NCI-H345 treated with DMSO at 0.1 percent for 48 hours (cell line): Measurements from ENCODE around the gene MAN1B1.
"Not testable (repeated sequence)": the region's sequence is repeated elsewhere in the genome, so short reads cannot be mapped to it uniquely, and the experiment has no call there.

Experiments
- DNase-seq: peaks from one replicate; lab custom pipeline; 2025; ENCODE audit not compliant: unreplicated experiment; lab: John Stamatoyannopoulos, UW

Gene MAN1B1

DNA sequence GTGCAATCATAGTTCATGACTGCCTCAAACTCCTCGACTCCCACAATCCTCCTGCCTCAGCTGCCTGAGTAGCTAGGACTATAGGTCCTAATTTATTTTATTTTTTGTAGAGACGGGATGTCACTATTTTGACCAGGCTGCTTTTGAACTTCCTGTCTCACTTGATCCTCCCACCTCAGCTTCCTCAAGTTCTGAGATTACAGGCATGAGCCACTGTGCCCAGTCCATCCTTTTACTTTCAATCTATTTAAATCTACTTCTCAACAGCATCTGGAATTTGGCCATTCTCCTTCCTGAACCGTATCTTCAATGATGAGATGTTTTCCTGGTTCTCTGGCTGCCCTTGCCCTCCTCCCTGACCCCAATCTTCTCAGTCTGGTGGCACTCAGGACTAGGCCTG, 40.0 kb downstream of the MAN1B1 start:
- DNase-seq = no peak

DNA sequence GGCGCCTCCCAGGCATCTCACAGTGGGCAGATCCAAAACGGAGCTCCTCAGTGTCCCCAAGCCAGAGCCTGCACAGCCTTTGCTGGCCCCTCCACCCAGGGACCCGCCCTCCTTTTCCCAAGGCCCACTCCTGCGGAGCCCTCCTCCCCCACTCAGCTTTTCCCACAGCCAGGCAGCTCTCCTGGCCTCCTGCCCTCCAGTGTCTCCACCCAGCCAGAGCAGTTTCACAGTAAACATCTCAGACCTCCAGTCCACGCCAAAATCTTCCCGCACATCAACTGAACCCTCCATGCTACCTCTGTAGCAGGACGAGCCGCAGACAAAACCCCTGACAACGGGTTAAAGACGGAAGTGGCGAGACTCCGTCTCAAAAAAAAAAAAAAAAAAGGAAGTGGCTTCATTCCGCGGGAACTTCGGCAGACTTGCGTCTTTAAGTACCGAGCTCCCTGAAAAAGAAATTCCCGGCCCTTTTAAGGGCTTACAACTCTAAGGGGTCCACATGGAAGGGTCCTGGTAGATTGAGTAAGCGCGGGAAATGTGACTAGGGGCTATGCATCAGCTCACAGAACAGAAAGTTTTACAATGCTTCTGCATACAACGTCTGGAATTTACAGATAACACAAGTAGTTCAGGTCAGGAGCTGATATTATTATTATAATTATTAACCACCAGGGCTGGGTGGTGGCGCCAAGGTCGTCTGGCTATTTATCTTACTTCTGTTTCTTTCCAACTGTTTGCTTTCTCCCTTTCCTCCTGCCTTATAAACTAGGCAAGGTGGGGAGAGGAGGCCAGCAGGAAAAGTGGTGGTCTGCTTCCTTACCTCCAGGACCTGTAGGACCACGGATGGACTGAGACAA, 40.7 kb downstream of the MAN1B1 start:
- DNase-seq = no peak

DNA sequence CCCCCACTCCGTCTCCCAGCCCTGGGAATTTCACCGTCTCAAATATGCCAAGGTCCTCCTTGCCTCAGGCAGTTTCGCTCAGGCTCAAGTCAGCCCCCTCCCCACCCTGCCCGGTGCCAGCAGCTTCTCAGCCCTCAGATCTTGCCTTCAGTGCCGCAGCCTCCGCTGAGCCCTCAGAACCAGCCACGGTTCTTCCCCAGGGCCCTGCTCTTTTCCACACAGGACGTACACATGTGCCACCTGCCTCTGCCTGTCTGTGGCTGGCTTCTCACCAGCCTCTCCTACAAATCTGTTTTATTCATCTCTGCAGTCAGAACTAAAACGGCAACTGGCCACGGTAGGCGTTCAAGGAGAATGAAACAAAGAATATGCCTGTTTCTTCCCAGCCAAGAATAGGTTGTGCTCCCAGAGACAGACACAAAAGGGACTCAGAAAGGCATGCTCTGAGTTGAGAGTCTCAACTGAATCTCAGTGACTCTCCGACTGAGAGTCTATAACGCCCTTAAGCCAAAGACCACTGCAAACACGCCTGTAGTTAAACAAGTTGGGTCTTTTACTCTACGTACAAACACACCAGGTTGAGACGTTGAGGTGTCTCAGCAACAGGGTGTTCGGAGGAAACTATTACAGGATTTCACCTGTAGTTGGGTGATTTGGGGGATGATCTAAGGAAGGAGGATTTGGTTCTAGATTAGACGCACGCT, 41.5 kb downstream of the MAN1B1 start:
- no peak for DNase-seq

DNA sequence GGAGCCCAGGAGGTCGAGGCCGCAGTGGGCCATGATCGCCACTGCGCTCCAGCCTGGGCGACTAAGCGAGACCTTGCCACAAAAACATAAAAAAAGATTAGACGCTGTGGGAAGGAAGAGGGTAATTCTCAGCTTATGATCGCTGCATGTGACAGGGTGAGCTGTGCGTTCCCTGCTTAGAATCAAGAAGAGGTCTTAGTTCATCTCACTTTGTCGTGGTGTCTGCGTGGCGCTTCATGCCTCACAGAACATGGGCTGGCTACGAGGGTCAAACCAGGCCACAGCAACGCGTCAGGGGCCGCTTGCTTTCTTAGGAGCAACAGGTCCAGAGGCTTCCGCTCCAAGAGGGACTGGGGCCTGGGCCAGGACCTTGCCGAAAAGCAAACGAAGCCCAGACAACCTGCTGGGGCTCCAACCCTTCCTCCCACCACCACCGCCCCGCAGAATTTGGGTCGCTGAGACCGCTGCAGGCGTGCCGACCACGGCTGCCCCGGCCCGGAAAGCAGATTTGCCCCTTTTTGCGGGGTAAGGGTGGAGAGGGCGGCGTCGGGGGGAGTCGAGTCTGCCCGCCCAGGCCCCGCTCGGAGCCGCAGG, 42.2 kb downstream of the MAN1B1 start:
- DNase-seq = no peak

DNA sequence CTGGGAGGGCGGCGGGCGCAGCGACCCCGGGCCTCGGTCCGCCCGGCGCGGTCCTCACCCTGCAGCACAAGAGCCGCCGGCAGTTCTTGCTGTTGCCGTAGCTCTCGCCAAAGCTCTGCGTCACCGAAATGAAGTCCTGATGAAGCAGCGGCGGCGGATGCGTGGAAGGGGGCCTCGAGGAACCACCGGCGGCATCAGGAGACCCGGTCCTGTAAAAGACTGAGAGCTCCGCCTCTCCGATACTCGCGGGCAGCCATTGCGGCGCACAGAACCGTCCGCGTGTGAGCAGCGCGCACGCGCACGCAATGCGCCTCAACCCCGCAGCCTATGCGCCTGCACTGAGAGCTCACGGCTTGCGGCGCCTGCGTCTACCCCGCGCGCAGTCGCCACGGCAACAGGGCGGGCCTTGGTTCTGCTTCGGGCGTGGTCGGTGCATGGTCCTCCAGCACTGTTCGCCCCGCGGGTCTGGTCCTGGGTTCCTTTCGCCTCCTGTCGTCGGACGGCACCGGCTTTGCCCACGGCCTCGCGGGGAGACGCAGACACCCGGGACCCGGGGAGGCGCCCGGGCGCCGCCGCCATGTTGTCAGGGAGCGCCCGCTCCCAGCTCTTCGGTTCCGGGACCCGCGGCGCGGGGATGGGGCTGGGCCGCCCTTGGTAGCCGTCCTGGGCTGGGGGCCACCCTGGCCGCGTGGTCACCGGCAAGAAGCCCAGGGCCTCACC, 42.8 kb downstream of the MAN1B1 start:
- DNase-seq = peak; percentile 79

DNA sequence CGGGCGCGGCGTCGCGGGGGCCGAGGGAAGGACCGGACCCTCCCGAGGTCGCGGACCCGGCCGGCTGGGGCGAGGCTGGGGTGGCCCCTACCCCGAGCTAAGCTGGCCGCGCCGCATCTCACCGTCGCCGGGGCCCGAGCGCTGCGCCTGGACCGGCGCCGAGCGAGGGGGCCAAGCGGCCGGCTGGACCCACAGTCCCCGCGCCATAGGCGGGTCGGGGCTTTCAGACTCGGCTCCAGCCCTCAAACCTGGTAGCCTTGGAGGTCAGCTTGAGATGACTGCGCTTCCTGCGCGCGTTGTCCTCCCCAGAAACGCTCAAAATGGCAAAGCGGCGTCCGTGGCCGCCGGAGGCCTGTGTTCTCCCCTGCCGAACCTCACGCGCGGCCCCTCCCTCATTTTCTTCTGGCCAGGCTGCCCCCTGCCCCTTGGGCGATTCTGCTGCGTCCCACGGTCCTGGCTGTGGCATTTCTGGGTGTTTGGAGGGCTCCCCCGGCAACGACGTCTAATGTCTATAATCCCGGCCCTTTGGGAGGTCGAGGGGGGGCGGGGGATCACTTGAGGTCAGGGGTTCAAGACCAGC, 43.5 kb downstream of the MAN1B1 start:
- no peak for DNase-seq

DNA sequence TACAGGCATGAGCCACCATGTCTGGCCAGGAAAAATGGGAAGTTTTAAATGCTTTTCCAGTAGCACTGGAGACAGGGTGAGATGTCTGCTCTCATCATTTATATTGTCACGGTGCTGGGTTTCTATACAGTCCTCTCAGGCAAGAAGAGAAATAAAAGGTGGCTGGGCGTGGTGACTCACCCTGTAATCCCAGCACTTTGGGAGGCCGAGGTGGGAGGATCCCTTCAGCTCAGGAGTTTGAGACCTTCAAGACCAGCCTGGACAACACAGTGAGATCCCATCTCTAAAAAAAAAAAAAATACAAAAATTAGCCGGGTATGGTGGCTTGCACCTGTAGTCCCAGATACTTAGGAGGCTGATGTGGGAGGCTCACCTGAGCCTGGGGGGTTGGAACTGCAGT, 47.4 kb downstream of the MAN1B1 start:
- DNase-seq = no peak

DNA sequence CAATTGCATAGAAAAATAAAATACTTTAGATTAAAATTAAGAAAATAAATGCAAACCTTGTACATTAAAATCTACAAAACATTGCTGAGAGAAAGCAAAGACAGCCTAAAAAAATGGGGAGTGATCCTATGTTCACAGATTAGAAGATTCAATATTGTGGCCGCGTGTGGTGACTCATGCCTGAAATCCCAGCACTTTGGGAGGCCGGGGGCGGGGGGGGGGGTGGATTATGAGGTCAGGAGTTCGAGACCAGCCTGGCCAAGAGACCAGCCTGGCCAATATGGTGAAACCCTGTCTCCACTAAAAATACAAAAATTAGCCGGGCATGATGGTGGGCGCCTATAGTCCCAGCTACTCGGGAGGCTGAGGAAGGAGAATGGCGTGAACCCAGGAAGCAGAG, 48.4 kb downstream of the MAN1B1 start:
- DNase-seq = not testable (repeated sequence)

DNA sequence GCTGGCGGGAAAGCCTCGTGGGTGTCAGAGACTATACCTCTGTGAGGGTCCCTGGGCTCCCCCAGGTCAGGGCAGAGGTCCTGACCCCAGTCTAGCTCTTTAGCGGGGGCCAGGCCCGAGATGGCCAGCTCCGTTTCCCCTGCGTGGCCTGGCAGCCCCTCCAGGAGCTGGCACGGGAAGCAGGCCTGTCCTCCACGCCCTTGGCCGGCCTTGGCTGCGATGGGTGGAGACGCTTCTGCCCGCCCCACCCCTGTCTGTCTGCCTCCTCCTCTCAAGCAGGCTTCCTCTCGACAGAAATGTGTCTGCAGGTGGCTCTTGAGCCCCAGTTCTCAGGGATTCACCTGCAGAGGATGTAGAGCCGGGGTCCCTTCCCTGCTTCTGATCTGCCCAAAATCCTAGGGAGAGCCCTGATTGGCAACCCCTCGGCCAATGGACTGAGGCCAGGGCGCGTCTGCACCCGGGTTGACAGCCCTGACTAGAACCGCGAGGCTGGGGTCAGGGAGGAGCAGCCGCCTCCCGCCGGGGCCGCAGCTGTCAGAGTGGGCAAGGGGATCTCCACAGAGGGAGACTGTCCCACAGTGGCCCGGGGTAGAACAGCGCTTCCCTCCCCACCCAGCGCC, 49.6 kb downstream of the MAN1B1 start:
- peak; percentile 17 for DNase-seq

DNA sequence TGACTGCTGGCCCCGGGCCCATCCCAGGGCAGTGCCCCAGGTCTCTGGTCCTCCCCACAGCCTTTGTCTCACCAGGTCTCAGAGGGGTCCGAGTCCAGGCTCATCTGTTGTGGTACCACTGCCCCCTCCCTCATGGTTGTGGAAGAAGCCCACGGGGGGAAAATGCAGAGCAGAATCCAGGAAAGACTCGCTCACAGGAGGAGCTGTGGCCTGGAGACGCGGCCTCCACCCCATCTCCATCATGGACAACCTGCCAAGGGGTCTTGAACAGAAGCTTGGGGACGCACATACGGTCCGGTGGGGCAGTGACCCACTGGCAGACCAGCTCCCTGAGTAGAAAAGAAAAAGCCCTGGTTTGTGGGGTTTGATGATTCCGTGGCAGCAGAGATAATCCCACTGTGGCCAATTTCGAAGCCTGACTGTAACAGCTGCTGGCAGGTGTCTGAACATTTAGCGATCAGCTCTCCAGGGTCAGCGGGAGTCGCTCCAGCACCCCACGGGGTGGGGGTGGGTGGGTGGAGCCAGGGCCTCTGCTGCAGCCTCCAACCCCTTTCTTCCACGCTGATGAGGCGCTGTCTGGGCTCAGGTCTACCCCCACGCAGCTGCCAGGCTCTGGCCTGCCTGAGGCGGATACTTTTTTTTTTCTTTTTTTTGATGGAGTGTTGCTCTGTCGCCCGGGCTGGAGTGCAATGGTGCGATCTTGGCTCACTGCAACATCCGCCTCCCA, 50.3 kb downstream of the MAN1B1 start:
- DNase-seq = peak; percentile 13

DNA sequence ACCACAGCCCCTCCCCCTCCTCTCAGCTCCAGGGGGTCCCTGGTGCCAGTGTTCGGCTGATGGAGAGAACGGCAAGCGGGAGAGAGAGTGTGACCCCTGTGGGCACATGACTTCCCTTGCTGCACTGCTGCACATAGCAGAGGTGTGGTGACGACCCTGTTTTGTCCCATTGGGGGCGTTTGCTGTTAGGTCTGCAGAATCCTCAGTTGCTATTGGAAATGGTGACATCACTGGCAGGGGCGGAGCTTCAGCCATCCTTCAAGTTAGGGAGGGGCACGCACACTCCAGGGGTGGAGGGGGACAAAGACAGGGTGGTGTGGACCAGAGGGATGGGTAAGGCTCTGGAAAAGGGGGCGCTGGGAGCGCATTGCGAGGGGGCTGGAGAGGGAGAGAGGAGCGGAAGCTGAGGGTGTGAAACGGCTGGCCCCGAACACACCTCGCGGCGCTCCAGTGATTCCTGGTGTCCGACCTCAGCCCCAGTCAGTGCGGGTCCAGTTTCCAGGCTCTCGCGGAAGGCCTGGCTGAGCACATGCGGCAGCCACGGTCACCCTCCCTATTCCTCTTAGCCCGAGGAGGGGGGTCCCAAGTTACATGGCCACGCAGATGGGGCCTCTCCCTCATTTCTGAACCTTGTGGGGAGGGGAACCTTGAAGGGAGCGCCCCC, 51.4 kb downstream of the MAN1B1 start:
- peak; percentile 14 for DNase-seq

DNA sequence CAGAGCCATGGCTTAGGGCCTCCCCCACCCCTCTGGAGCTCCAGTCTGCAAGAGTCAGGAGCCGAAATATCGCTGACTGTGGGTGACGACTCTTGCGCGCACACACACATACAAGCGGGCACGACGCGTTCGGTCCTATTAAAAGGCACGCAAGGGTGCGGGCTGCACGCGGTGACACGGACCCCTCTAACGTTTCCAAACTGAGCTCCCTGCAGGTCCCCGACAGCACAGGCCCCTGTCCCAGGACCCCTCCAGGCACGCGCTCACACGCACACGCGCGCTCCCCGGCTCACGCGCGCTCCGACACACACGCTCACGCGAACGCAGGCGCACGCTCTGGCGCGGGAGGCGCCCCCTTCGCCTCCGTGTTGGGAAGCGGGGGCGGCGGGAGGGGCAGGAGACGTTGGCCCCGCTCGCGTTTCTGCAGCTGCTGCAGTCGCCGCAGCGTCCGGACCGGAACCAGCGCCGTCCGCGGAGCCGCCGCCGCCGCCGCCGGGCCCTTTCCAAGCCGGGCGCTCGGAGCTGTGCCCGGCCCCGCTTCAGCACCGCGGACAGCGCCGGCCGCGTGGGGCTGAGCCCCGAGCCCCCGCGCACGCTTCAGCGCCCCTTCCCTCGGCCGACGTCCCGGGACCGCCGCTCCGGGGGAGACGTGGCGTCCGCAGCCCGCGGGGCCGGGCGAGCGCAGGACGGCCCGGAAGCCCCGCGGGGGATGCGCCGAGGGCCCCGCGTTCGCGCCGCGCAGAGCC, 52.1 kb downstream of the MAN1B1 start, which contains the start of gene GRIN1:
GRIN1 (plus strand) TSS at position 433 of the 746 bp plus-strand sequence. CDS start 333 bp downstream, outside the sequence.
- no peak for DNase-seq

DNA sequence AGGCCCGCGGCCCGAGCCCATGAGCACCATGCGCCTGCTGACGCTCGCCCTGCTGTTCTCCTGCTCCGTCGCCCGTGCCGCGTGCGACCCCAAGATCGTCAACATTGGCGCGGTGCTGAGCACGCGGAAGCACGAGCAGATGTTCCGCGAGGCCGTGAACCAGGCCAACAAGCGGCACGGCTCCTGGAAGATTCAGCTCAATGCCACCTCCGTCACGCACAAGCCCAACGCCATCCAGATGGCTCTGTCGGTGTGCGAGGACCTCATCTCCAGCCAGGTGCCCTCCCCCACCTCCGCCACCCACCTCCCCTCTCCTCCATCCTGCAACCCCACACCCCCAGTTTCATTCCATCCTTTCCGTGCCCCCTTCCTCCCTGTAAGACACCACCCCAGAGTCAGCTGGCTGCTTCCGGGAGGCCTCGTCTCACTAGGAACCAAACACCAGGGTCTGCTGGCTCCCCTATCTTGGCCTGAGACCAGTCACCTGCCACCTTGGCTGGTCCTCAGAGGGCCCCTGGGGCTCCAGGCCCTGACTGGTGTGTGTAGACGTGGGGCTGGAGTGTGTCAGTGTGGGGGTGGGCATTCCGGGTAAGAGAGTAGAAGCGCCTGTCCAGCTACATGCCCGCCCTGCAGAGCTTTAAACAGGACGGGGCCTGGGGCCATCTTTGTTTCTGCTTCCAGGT, 52.8 kb downstream of the MAN1B1 start:
- no peak for DNase-seq

DNA sequence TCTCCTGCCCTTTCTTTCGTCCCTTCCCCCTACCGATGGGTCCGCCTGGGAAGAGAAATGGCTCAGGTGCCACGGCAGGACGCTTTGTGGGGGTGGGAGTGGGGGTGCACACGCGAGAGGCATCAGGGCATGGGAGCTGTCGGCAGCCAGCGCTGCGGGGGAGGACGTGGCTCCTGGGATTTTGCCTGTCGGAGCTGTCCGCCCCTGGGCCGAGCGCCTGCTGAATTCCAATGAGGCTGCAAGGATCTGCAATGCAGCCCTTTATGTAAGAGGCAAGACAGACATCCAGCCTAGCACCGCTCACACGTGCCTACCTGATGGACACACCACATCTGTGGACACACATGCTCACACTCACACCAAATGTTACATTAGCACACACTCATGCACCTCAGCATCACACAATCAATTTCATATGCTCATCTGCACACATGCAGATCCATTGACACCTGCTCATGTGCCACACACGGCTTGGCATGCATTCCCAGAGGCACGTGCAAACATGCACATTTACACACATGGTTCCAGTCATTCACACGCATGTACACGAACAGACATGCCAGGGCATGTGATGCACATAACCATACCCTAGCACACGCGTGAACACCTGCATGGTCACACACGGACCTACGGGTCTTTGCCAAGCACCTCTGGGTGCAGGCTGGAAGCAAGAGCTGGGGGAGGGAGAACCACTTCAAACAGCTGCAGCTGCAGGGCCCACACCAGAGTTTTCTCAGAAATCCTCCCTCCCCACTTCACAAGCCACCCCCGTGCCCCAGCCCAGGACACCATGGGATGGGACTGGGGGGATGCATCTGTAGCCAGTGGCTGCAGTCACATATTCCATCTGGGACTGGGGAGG, 53.6 kb downstream of the MAN1B1 start:
- no peak for DNase-seq

DNA sequence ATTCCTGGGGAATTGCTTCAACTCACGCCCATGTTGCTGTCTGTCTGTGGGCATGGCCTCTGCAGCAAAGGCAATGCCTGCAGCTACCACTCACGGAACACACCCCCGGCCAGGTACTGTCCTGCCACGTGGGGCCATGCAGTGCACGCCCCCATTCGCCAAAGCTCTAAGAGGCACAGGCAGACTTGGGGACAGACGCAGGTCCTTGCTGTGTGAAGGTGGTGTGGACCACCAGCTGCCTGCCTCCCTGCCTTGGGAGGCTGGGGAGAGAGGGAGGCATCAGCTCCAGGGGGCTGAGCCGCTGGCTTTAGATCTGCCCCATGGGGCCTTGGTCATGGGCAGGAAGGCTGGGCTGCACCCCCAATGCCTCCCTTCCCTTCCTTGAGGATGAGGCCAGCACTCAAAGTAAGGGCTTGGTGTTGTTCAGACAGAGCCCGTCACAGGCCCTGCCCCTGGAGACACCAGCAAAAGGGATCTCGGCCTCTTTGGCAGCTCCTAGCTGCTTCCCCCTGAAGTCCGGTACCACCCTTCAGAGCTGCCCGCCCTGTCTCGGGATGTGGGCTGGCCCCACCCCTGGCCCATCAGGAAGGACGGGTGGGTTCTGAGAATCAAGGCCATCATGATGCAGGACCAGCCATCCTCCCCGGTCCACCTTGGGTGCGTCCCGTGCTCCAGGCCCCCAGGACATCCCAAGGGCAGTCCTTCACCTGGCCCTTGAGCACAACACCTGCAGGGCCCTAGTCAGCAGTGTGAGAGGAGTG, 54.4 kb downstream of the MAN1B1 start:
- DNase-seq = no peak
